RPMI8226 (cell line): ENCODE data around the gene KIAA0825.

ENCODE experiments used
- DNase-seq: peaks from one replicate; pipeline ENCODE4 v3.0.0-alpha.2; 2015

Gene KIAA0825

DNA sequence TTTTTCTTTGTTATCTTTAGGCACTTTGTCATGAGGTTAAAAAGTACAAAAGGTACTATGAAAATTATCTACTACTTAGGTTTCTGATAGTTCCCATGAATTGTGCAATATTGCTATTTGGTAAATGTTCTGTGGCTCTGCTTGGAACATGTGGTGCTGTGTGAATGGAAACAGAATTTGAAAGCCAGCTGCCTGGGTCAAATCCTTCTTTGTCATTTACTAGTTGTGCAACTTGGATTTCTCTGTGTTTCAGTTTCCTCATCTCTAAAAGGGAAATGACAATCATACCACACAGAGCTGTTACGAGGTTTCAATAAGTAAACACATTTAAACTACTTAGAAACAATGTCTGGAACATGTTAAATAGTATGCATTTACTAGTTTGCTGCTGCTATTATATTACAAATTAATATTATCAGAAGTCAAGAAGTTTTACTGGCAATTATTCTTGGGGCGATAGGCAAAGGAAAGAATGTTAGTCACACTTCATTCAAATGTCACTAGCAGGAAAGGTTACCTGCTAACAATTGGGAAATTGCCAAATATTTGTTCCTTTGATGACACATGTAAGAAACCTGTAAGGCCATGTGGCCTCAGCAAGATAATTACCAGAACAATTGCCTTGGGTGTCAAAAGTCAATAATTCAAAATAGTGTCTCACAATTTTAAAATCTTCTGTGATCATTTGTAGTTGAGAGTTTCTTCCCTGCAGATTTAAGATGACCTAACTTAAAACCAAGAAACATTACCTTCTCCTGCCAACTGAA, 184.8 kb downstream of the KIAA0825 start:
- peak; percentile 10 for DNase-seq

- no peak for DNase-seq
Measured at GRCh38 chr5:94432499-94432898, 185.9 kb downstream of the KIAA0825 start.

- DNase-seq = no peak
Measured at GRCh38 chr5:94431696-94432095, 186.7 kb downstream of the KIAA0825 start.

DNA sequence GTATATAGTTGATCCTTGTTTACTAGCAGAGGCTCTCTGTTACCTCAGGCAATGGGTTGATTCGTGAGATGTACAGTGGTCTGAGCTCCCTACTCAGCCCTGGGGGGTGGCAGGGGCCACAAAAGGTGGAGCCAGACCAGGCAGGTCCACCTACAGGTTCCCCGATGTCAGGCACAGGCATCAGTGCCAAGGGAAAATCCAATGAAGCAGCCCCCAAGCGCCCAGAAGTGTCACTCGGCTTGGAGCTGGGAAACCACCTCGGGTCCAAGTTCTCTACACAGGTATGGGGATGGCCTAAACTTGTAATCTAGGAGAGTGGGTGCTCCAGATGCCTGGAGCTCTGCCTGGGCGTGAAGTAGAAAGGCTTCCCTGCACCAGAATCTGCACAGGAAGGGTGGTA, 188.8 kb downstream of the KIAA0825 start:
- DNase-seq = no peak

GRCh38 chr5:94425396-94425795, 193.0 kb downstream of the KIAA0825 start:
- no peak for DNase-seq

- DNase-seq = no peak
Measured at GRCh38 chr5:94423411-94423810, 195.0 kb downstream of the KIAA0825 start.

GRCh38 chr5:94422812-94423211, 195.6 kb downstream of the KIAA0825 start:
- no peak for DNase-seq

- no peak for DNase-seq
Measured at GRCh38 chr5:94420885-94421284, 197.5 kb downstream of the KIAA0825 start.

- DNase-seq = no peak
Measured at GRCh38 chr5:94415798-94416197, 202.6 kb downstream of the KIAA0825 start.

DNA sequence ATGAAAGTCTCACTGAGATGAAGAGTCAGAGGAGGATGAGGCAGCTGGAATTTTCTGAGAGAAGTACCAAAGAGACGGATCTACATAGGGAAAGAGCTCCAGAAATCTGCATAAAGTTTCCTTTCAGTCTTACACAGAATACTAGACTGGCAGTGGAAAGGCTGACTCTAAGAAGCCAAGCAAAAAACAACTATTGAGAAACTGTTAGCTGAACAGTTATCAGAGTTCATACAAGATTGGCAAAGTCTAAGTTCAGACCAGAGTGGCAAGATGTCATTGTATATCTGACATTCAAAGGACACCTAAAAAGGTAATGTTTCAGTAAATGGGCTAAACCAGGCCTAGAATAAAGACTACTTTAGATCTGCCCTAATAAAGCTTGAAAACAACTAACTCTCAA, 209.0 kb downstream of the KIAA0825 start:
- DNase-seq = no peak

GRCh38 chr5:94407023-94407422, 211.4 kb downstream of the KIAA0825 start:
- no peak for DNase-seq

- no peak for DNase-seq
Measured at GRCh38 chr5:94403483-94403882, 214.9 kb downstream of the KIAA0825 start.

GRCh38 chr5:94402096-94402495, 216.3 kb downstream of the KIAA0825 start:
- DNase-seq = no peak

DNA sequence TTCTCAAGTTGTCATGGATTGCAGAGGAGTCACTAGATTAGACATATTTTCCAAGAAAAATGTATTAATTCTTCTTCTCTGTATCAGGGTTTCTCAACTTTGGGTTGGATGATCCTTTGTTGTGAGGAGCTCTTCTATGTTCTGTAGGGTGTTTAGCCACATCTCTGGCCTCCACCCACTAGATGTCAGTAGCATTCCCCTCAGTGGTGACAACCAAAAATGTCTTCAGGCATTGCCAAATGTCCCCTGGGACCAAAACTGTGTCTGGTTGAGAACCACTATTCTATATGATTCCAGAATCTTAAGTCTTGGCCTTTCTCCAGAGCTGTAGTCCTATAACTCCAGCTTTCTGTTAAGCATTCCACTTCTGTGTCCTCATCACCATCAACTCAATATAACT, 220.9 kb downstream of the KIAA0825 start:
- no peak for DNase-seq

GRCh38 chr5:94396687-94397086, 221.7 kb downstream of the KIAA0825 start:
- DNase-seq = no peak

GRCh38 chr5:94395468-94395867, 222.9 kb downstream of the KIAA0825 start:
- DNase-seq = no peak

DNA sequence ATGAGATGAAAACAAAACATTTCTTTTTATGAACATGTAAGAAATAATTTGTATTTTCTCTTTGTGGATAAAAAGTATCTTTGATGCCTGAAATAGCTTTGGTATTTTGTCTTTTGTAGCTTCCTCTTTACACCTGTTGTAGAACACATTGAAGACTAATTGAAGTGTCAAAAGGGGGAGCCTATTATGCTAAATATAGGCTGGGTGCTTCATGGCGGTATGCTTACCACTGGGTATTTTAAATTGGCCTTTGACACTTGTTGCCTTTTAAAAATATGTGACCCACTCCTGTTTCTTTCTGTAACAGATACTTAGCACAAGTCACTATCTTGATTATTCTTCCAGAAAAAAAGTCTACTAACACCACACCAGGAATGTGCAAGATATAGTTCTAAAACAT, 226.4 kb downstream of the KIAA0825 start:
- no peak for DNase-seq

- no peak for DNase-seq
Measured at GRCh38 chr5:94389515-94389899, 228.9 kb downstream of the KIAA0825 start.

GRCh38 chr5:94388773-94389514, 229.5 kb downstream of the KIAA0825 start:
- DNase-seq = no peak

DNA sequence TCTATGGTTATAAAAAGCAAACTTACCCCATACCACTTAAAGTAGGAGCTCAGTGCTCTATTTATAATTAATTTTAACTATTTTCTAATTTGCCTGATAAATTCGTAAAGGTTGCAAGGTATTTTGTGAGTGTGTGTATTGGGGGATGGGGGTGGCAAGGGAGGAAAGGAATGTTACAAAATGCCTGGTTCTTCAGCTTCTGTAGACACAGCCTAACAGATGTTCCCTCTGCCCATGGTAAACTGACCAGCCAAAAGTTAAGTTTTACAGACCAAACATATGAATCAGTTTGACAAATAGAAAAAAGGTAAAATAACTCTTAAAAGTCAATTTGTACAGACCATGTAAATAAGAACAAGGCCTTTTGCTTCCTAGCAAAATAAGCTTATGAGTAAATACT, 232.6 kb downstream of the KIAA0825 start:
- DNase-seq = no peak

- DNase-seq = no peak
Measured at GRCh38 chr5:94378062-94378461, 240.3 kb downstream of the KIAA0825 start.

DNA sequence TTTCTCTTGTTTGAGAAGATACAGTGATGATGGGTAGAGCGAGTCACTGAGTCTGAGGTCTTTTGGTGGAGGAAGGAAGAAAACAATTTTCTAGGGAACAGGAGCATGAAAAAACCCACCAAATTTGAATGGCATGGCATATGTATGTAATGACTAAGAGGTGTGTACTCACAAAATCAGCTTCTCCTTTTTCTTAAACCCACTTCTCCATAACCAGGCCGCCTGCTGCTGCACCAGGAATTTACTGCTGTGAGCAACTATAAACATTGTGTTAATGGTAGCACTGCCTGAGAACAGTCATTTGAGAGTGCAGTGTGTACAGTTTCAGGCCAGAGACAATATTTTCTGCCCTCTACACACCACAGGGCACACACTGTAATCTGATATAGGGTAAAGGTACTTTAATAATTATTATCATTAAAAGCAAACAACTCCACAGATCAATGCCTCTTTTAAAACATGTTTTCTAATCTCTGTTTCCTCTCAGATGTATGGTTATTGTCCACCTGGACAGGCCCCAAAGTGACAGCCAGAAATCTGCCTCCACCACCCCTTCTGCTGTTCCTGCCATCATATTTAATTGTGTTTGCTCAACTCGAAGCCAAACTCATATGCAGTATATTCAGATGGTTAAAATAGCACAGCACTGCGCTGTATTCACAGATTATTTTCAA, 241.6 kb downstream of the KIAA0825 start:
- no peak for DNase-seq

DNA sequence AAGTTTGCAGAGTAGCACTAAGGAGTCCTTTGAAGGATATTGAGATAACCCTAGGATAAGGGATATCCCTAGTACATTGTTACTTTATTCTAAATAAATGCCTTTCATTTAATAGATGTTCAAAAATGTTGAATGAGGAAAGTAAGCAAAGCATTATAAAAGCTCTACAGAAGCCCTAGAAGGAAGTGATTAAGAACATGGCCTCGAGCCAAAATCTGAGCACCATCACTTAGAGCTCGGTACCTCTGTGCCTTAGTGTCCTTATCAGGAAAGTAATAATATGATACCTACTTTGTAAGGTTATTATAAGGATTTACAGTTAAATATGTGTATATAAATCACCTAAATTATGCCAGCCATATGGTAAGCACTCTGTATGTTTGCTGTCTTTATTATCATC, 242.6 kb downstream of the KIAA0825 start:
- DNase-seq = no peak

DNA sequence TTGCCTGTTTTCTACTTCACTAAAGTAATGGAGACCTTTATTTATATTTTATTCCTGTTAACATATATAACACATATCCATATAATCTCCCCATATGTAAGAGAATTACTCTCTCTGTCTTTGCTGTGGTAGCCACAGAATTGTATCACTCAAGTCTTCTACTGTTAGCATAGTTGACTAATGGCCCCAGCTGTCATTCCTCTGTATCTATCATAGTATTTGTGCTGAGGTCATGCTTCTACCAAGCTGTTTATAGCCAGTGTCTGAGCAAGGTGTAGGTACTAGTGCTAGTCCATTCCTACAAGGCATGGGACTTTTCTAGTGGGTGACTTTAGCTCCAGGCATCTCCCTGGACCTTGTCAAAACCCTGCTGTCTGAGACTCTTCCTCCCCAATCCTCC, 244.1 kb downstream of the KIAA0825 start:
- no peak for DNase-seq
